ENCODE measurements around the gene NKAIN2. TPM values are rescaled to one million over a fixed set of nuclear protein-coding genes. Genes with fewer than 3 reads are reported as not detected.
"Not testable (repeated sequence)": the region's sequence is repeated elsewhere in the genome, so short reads cannot be mapped to it uniquely, and the experiment has no call there.

Gene NKAIN2
- total RNA-seq, 2 donors from 2014 or later: 2.4 to 2.7 TPM

DNA sequence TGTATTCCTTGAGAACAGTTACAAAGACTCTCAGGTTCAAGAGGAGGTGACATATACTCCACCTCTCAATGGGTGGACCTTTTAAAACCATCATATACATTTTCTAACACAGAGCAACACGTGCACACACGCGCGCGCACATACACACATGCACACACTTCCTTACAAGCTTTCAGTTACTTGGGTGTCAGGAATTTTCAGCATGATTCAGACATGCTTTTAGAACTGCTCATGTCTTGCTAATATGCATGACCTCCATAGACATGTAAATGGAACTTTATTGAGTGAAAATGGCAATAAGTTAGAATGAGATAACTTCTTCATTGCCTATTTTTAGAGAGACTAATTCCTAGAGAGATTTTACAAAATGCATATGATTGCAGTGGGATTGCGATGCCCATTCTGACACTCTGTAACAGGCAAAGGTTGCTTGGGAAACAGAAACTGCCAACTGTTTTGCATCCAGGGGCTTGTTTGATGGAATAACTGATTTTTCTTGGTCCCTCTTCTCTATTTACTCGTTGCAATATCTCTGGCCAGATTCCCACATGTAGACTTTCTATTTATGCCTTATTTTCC, 627.2 kb downstream of the NKAIN2 start:
- no peak for DNase-seq
- ATAC-seq: no peak
- intact Hi-C loops (cut with DNase I): no loop called here

GRCh38 chr6:124432620-124433019, 629.0 kb downstream of the NKAIN2 start:
- intact Hi-C loops (cut with DNase I): no loop called here
- ATAC-seq (no peak), DNase-seq (no peak)

DNA sequence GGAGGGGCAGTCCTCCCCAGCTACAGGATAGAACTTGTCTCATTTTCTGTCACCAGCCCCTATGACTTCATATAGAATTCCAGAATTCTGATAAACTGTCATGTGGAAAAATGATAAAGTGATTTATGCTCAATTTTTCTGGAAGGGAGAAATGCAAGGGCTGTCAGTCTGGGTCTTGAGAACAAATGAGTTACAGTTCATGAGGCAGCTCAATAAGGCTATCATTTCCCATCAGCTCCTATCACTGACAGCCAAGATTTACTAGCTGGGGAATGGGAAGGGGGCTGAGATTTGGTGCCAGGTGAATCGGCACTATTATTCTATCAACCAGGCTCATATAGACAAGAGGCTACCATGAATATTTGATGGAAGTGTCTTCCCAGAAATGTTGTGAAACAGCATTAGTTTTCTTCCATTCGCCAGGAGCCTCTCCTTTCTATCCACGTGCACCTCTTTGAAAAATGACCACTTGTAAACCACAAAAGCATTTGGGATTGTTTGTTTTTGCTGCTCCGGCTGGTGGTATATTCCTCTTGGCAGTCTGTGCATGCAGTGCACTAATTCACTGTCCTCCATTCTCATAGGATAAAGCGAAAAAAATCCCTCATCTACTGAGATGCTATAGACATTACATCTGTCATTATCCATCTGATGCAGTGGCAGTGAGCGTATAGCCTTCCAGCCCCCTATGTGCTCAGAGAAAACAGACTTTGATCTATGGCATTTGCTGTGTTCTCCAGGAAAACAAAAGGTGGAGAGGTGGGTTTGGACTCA, 629.9 kb downstream of the NKAIN2 start:
- intact Hi-C loops (cut with DNase I): no loop called here
- no peak for ATAC-seq
- DNase-seq: no peak

DNA sequence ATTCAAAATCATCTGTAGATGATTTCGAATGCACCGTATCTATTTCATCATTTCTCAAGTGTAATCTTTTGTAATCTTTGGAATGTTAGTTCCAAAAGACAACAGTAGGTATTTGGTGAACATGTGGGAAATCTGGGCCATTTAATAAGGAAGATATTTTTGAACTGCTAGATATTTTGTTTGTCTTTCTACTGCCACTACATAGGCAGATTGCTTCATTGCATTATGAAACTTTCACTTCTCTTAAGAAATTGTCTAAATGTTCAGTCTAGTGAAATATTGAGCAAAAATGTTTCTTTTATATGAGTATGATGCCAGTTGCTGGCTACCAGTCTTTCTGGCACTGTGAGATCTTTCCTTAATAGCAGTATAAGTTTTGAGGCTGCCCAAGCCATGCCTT, 630.8 kb downstream of the NKAIN2 start:
- no peak for ATAC-seq
- DNase-seq: no peak
- intact Hi-C loops (cut with DNase I): no loop called here

DNA sequence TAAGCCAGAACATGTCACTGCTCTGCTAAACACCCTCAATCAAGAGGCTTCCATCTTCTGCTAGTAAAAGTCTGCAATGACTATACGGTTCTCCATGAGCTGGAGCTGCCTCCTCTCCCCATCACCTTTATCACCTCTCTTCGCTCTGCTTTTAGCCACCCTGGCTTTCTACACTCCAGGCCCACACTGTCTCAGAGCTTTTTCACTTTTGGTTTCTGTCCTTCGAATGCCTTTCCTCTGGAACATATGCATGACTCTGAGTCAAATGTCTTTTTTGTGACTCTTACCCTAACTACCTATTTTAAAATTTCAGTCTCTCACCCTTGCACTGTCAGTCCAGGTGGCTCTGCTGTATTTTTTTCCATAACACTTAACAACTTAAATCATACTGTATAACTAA, 633.1 kb downstream of the NKAIN2 start:
- DNase-seq: no peak
- ATAC-seq: no peak
- intact Hi-C loops (cut with DNase I): no loop called here

DNA sequence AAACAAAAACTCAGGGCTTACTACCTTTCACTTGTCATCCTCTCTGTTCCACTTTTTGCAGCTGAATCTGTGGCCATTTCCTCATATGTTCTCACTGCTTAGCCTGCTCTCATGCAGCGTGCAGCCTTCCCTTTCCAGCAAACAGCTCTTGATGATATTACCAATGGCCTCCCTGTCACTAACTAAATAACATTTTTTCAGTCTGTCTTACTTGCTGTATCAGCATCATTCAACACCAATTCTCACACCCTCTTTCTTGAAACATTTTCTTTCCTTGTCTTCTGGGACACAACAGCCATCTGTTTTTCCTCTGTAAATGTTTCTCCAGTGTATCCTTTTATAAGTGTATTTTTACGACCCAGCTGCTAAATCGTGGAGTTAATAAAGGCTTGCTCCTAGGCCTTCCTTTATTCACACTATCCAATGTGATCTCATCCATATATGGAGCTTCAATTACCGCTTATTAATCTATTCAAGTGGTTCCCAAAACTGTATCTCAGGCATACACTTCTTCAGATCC, 634.9 kb downstream of the NKAIN2 start:
- intact Hi-C loops (cut with DNase I): no loop called here
- ATAC-seq: no peak
- no peak for DNase-seq

DNA sequence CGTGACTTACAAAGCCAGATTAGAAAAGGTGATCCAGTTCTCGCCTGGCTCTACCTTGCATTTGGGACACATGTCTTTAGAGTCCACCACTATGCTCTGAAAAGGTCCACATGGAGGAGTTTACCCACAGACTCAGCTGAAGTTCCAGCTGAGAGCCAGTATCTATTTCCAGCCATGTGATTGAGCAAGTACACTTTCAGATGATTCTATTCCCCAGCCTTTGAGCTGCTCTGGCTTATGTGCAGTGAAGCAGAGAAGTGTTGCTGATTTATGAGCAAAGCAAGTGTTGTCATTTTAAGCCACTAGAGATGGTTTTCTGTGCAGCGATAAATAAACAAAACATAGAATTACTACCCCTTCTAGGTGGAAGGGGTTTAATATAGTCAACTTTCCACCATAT, 637.8 kb downstream of the NKAIN2 start:
- DNase-seq (no peak), ATAC-seq (peak in 1 of 2 donors; percentile 46)
- intact Hi-C loops (cut with DNase I): no loop called here

GRCh38 chr6:124443541-124443940, 639.9 kb downstream of the NKAIN2 start:
- intact Hi-C loops (cut with DNase I): no loop called here

DNA sequence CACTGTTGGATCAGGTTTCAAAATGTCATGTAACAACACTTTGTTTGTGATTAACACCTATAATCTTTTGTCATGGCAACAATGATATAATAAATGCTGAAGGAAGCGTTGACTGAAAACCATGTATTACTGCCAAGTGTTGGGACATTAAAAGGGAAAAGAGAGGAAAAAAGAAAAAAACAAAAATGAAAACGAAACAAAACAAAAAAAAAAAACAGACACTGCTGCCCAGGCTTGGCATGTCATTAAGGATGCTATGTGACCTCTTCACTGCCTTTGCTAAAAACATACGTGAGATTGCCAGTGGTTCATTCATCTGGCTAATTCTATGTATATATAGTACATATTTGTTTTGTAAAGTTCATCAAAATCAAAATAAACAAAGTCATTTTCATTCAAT, 641.9 kb downstream of the NKAIN2 start:
- ATAC-seq (no peak), DNase-seq (no peak)
- intact Hi-C loops (cut with DNase I): no loop called here

More at GRCh38 chr6:124443541-124443940, 639.9 kb downstream of the NKAIN2 start:
- DNase-seq: no peak
- no peak for ATAC-seq

DNA sequence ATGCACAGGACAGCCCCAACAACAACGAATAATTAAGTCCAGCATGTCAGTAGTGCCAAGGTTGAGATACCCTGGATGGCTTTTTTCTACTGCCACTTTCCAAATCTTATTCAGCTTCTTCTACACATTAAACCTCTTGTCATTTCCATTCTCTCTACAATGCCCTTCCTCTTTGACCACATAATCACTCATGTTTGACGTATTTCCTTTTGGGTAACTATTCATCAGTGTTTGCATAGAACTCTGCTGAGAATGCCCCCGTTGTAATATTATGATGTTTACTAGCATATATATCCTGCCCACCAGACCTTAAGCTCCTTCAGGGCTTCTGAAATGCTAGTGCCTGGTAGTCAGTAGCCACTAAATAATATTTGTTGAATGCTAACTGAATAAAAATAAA, 643.3 kb downstream of the NKAIN2 start:
- intact Hi-C loops (cut with DNase I): no loop called here
- no peak for ATAC-seq
- no peak for DNase-seq

GRCh38 chr6:124459268-124459667, 655.6 kb downstream of the NKAIN2 start:
- ATAC-seq: no peak
- DNase-seq: no peak
- intact Hi-C loops (cut with DNase I): no loop called here

DNA sequence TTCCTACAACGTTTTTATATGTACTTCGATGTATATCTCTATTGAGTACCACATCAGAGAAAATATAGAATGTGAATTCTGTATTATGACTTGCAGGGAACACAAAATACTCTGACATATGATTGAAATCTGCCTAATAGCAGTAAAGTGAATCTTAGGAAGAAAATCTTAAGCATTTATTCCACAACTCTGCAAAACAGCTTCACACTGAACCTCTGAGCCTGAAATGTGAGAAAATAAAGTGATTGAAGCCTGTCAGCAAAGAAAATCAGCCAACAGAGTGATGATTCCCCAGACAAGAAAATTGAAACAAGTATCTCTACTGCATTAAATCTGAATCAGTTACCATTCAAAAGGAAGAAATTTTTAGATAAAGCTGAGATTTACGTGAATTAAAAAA, 659.1 kb downstream of the NKAIN2 start:
- DNase-seq (no peak), ATAC-seq (no peak)
- intact Hi-C loops (cut with DNase I): no loop called here

DNA sequence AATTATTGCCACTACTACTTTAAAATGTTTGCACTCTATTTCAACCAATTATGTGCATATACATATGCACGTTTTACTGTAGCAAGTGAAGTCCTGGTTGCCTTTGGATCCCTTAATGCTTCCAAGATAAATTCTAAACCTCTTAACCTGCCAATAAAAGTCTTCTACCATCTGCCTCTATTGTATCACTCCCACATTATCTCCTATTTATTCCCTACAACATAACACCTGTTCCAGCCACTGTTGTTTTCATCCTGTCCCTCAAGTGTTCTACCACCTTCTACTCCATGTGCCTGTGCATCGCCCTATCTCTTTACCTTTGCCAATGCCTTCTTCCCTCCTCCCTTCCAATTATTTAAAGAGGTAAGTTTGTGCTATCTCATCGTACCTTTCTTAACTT, 659.6 kb downstream of the NKAIN2 start:
- DNase-seq (no peak), ATAC-seq (no peak)
- intact Hi-C loops (cut with DNase I): no loop called here

DNA sequence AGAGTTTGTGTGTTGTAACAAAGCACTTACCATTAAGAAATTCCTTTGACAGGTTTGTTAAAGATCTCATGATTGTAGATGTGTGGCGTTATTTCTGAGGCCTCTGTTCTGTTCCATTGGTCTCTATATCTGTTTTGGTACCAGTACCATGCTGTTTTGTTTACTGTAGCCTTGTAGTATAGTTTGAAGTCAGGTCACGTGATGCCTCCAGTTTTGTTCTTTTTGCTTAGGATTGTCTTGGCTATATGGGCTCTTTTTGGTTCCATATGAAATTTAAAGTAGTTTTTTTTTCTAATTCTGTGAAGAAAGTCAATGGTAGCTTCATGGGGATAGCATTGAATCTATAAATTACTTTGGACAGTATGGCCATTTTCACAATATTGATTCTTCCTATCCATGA, 660.9 kb downstream of the NKAIN2 start:
- intact Hi-C loops (cut with DNase I); ATAC-seq; DNase-seq: not testable (repeated sequence)

DNA sequence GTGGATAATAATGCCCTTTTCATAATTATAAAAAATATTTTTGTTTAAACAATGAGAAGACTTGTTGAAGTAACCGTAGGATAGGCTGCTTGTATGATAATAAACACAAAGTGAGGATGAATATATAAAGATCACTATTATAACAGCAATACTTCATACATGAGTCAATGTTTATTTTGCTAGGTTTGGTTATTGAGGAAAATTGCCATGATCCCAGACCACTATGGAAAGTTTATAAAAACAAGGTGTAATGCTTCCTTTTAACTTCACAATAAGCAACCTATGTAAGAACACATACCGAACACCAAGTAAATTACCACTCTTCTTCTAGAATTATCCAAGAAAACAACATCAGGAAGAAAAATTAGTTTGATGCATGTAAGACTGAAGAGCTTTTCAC, 663.3 kb downstream of the NKAIN2 start:
- DNase-seq (no peak), ATAC-seq (no peak)
- intact Hi-C loops (cut with DNase I): no loop called here

GRCh38 chr6:124467366-124467765, 663.7 kb downstream of the NKAIN2 start:
- DNase-seq: no peak
- intact Hi-C loops (cut with DNase I): no loop called here

GRCh38 chr6:124470803-124471202, 667.1 kb downstream of the NKAIN2 start:
- DNase-seq: no peak
- no peak for ATAC-seq
- intact Hi-C loops (cut with DNase I): no loop called here

More at GRCh38 chr6:124467366-124467765, 663.7 kb downstream of the NKAIN2 start:
- no peak for ATAC-seq

- ATAC-seq: no peak
- intact Hi-C loops (cut with DNase I): no loop called here
- no peak for DNase-seq
Measured at GRCh38 chr6:124475176-124475575, 671.5 kb downstream of the NKAIN2 start.

DNA sequence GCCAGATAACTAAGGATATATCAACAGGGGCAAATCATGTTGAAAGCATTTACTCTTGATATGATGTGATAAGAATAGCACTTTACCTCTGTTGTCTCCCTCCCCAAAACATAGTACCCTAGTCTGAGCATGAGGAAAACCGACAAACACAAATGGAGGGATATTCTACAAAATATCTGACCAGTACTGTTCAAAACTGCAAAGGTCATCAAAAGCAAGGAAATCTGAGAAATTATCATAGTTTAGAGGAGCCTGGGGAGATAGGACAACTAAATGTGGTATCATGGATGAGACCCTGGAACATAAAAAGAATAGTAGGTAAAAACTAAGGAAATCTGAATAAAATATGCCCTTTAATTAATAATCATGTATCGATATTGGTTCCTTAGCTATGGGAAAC, 675.2 kb downstream of the NKAIN2 start:
- ATAC-seq (no peak), DNase-seq (no peak)
- intact Hi-C loops (cut with DNase I): no loop called here

GRCh38 chr6:124479991-124480430, 676.3 kb downstream of the NKAIN2 start:
- ATAC-seq: no peak

DNA sequence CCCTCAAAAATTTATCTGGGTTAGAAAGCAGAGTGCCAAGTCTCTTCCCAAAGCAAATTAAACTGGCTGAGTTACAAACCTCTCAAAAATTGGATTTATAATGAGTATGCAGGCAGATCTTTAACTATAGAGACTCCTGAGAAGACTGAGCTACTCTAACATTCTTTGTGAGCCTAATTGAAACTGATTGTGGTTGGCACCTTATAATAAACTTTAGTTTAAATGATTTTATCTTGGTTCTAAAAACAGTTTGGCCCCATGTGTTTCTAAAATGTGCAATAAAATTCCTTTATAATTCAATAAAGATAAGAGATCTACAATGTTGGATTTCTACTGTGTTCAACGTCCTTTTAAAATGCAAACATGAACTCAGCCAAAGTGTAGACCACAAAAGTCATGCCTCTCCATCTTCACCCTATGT, 678.4 kb downstream of the NKAIN2 start:
- no peak for ATAC-seq
- DNase-seq: no peak
- intact Hi-C loops (cut with DNase I): no loop called here

More at GRCh38 chr6:124479991-124480430, 676.3 kb downstream of the NKAIN2 start:
- intact Hi-C loops (cut with DNase I): no loop called here
- no peak for DNase-seq

Measured in left cardiac atrium (tissue), 4 donors.